Effector memory CD8-positive, alpha-beta T cell (primary cell): ENCODE results near the gene DNAJB1.
"Not testable (repeated sequence)": the region's sequence is repeated elsewhere in the genome, so short reads cannot be mapped to it uniquely, and the experiment has no call there.

ENCODE experiments used
- ATAC-seq: fragments of 150-1000 bp; cut with Tn5 transposase; replicated peaks from 2 replicates; pipeline ENCODE4 v1.10.0; 2021; ENCODE audit warnings: mild to moderate bottlenecking, moderate library complexity
- DNase-seq, 3 experiments: peaks; one replicate each; pipeline ENCODE4 v3.0.0; 2021
- H3K27ac Mint-ChIP-seq, 2 donors: one replicate each; pipeline ENCODE4 v1.8.0; 2022; ENCODE audit warnings: mild to moderate bottlenecking in 2 of 2, mixed read lengths in 2 of 2, moderate library complexity in 2 of 2
- H3K27me3 Mint-ChIP-seq, 2 donors: one replicate each; pipeline ENCODE4 v1.8.0; 2022; ENCODE audit warnings: mixed read lengths in 2 of 2
- H3K36me3 Mint-ChIP-seq: one replicate; pipeline ENCODE4 v1.8.0; 2022; ENCODE audit warnings: mild to moderate bottlenecking, moderate library complexity, mixed read lengths; ENCODE audit not compliant: insufficient read depth
- H3K4me1 Mint-ChIP-seq, 2 donors: one replicate each; pipeline ENCODE4 v1.8.0; 2022; ENCODE audit warnings: low read depth in 2 of 2, mixed read lengths in 2 of 2
- H3K4me3 Mint-ChIP-seq, 2 donors: one replicate each; pipeline ENCODE4 v1.8.0; 2022; ENCODE audit warnings: mild to moderate bottlenecking in 2 of 2, mixed read lengths in 2 of 2, moderate library complexity in 2 of 2
- H3K9me3 Mint-ChIP-seq, 2 donors: one replicate each; pipeline ENCODE4 v1.8.0; 2022; ENCODE audit warnings: mixed read lengths in 2 of 2

Gene DNAJB1

GRCh38 chr19:14507704-14508542 lies 10.3 kb downstream of the DNAJB1 start:
- H3K27ac Mint-ChIP-seq: peak overlapping the region; percentile 78 to 94
- H3K4me1 Mint-ChIP-seq: peaks cover 22 to 29% of the 10 kb centered on the region in 2 donors
- H3K27me3 Mint-ChIP-seq: no peaks in the 10 kb centered on the region

GRCh38 chr19:14505488-14506239 lies 12.5 kb downstream of the DNAJB1 start:
- DNase-seq (peak; percentile 70 to 73 (median 72)), ATAC-seq (peak; percentile 45)

More at GRCh38 chr19:14507704-14508542, 10.3 kb downstream of the DNAJB1 start:
- Mint-ChIP-seq H3K36me3 (peaks cover 55% of the 10 kb centered on the region), H3K4me3 (peak overlapping the region; percentile 65 to 71), H3K9me3 (no peaks in the 10 kb centered on the region)
- no peak for ATAC-seq
- no peak for DNase-seq

GRCh38 chr19:14504575-14504974 lies 13.6 kb downstream of the DNAJB1 start:
- peaks cover 23 to 29% of the 10 kb centered on the region in 2 donors for H3K4me1 Mint-ChIP-seq
- H3K9me3 Mint-ChIP-seq, DNase-seq, ATAC-seq, H3K27me3 Mint-ChIP-seq, H3K4me3 Mint-ChIP-seq, H3K27ac Mint-ChIP-seq: not testable (repeated sequence)
- H3K36me3 Mint-ChIP-seq: peaks cover 27% of the 10 kb centered on the region

More at GRCh38 chr19:14505488-14506239, 12.5 kb downstream of the DNAJB1 start:
- Mint-ChIP-seq H3K4me1 (peaks cover 23 to 29% of the 10 kb centered on the region in 2 donors), H3K4me3 (peak overlapping the region; percentile 46 to 71), H3K27me3 (no peaks in the 10 kb centered on the region), H3K36me3 (peaks cover 35% of the 10 kb centered on the region), H3K27ac (peak overlapping the region; percentile 78 to 89), H3K9me3 (no peaks in the 10 kb centered on the region)

GRCh38 chr19:14503285-14503684 lies 14.9 kb downstream of the DNAJB1 start:
- peaks cover 23 to 29% of the 10 kb centered on the region in 2 donors for H3K4me1 Mint-ChIP-seq
- no peaks in the 10 kb centered on the region for H3K9me3 Mint-ChIP-seq
- ATAC-seq: no peak
- no peaks in the 10 kb centered on the region for H3K27me3 Mint-ChIP-seq
- DNase-seq: no peak
- peak overlapping the region in 1 of 2 donors; percentile 85 for H3K27ac Mint-ChIP-seq
- peaks cover 23% of the 10 kb centered on the region for H3K36me3 Mint-ChIP-seq
- H3K4me3 Mint-ChIP-seq: no peak overlapping the region

- ATAC-seq: no peak
- Mint-ChIP-seq H3K27ac (no peak overlapping the region), H3K27me3 (no peaks in the 10 kb centered on the region), H3K36me3 (peaks cover 26% of the 10 kb centered on the region), H3K4me3 (no peak overlapping the region), H3K9me3 (no peaks in the 10 kb centered on the region), H3K4me1 (peaks cover 23 to 27% of the 10 kb centered on the region in 2 donors)
- DNase-seq: no peak
These were observed 15.7 kb downstream of the DNAJB1 start for GRCh38 chr19:14502334-14503092.

- no peak overlapping the region for H3K27ac Mint-ChIP-seq
- DNase-seq (no peak), ATAC-seq (no peak)
These were observed 20.8 kb downstream of the DNAJB1 start for GRCh38 chr19:14497228-14497921.

GRCh38 chr19:14496834-14497227 lies 21.4 kb downstream of the DNAJB1 start:
- H3K27me3 Mint-ChIP-seq: no peaks in the 10 kb centered on the region
- no peaks in the 10 kb centered on the region for H3K9me3 Mint-ChIP-seq
- peaks cover 22 to 23% of the 10 kb centered on the region in 2 donors for H3K4me1 Mint-ChIP-seq
- ATAC-seq (no peak), DNase-seq (no peak)
- peak overlapping the region; percentile 82 to 83 for H3K4me3 Mint-ChIP-seq
- peak overlapping the region; percentile 74 to 79 for H3K27ac Mint-ChIP-seq
- H3K36me3 Mint-ChIP-seq: peaks cover 11% of the 10 kb centered on the region

More at GRCh38 chr19:14497228-14497921, 20.8 kb downstream of the DNAJB1 start:
- H3K4me3 Mint-ChIP-seq: peak overlapping the region in 1 of 2 donors; percentile 82
- peaks cover 11% of the 10 kb centered on the region for H3K36me3 Mint-ChIP-seq
- H3K27me3 Mint-ChIP-seq: no peaks in the 10 kb centered on the region
- H3K4me1 Mint-ChIP-seq: peaks cover 22 to 24% of the 10 kb centered on the region in 2 donors
- no peaks in the 10 kb centered on the region for H3K9me3 Mint-ChIP-seq

GRCh38 chr19:14496029-14496833 lies 22.0 kb downstream of the DNAJB1 start, which contains the start of gene GIPC1:
Gene GIPC1, minus strand, starts transcription at chr19:14496127. Its CDS starts 13,151 bp downstream, at chr19:14482976.
- peak; percentile 85 for ATAC-seq
- H3K4me3 Mint-ChIP-seq: peak within 1 kb of the TSS; percentile 82 to 83
- H3K27me3 Mint-ChIP-seq: no peaks in the 10 kb centered on the region
- DNase-seq: peak; percentile 74 to 81 (median 77)
- peak within 1 kb of the TSS; percentile 79 to 82 for H3K27ac Mint-ChIP-seq
- H3K4me1 Mint-ChIP-seq: peaks cover 22 to 23% of the 10 kb centered on the region in 2 donors
- H3K9me3 Mint-ChIP-seq: no peaks in the 10 kb centered on the region
- H3K36me3 Mint-ChIP-seq: peaks cover 12% of the 10 kb centered on the region

GRCh38 chr19:14495672-14496028 lies 22.5 kb downstream of the DNAJB1 start:
- H3K4me3 Mint-ChIP-seq: peak overlapping the region; percentile 82 to 83
- peaks cover 22 to 23% of the 10 kb centered on the region in 2 donors for H3K4me1 Mint-ChIP-seq
- H3K27ac Mint-ChIP-seq: peak overlapping the region; percentile 72 to 82
- H3K27me3 Mint-ChIP-seq: no peaks in the 10 kb centered on the region
- no peak for ATAC-seq
- DNase-seq: no peak
- peaks cover 14% of the 10 kb centered on the region for H3K36me3 Mint-ChIP-seq
- no peaks in the 10 kb centered on the region for H3K9me3 Mint-ChIP-seq

- Mint-ChIP-seq H3K27me3 (no peaks in the 10 kb centered on the region), H3K9me3 (no peaks in the 10 kb centered on the region), H3K4me3 (peak overlapping the region; percentile 82 to 83), H3K4me1 (peaks cover 22 to 23% of the 10 kb centered on the region in 2 donors), H3K36me3 (peaks cover 18% of the 10 kb centered on the region), H3K27ac (peak overlapping the region; percentile 72 to 82)
- DNase-seq: no peak
- peak; percentile 23 for ATAC-seq
These were observed 23.1 kb downstream of the DNAJB1 start for GRCh38 chr19:14494910-14495671.

GRCh38 chr19:14494411-14494810 lies 23.8 kb downstream of the DNAJB1 start:
- peak overlapping the region; percentile 82 to 83 for H3K4me3 Mint-ChIP-seq
- no peaks in the 10 kb centered on the region for H3K9me3 Mint-ChIP-seq
- H3K4me1 Mint-ChIP-seq: peaks cover 22 to 23% of the 10 kb centered on the region in 2 donors
- ATAC-seq: no peak
- no peaks in the 10 kb centered on the region for H3K27me3 Mint-ChIP-seq
- no peak for DNase-seq
- H3K27ac Mint-ChIP-seq: peak overlapping the region; percentile 72 to 82
- peaks cover 25% of the 10 kb centered on the region for H3K36me3 Mint-ChIP-seq
